Mucosa of rectum (tissue), 2 donors: ENCODE data around the gene PCYT2.
"Not testable (repeated sequence)": the region's sequence is repeated elsewhere in the genome, so short reads cannot be mapped to it uniquely, and the experiment has no call there.

Experiments
- H3K27ac ChIP-seq, 2 donors: one replicate each; pipeline ENCODE4 v1.7.0; 2013; ENCODE audit warnings: inconsistent platforms in 2 of 2, low read depth in 2 of 2, low read length in 2 of 2
- H3K27me3 ChIP-seq, 2 donors: one replicate each; pipeline ENCODE4 v1.7.0; 2013; ENCODE audit warnings: low read length in 2 of 2; ENCODE audit not compliant: control insufficient read depth in 2 of 2, insufficient read depth in 2 of 2
- H3K36me3 ChIP-seq, 2 donors: one replicate each; pipeline ENCODE4 v1.7.0; 2013; ENCODE audit warnings: low read length in 2 of 2; ENCODE audit not compliant: control insufficient read depth in 2 of 2, insufficient read depth in 2 of 2
- H3K4me1 ChIP-seq, 2 donors: one replicate each; pipeline ENCODE4 v1.7.0; 2013; ENCODE audit warnings: low read length in 2 of 2, mild to moderate bottlenecking in 1 of 2; ENCODE audit not compliant: control insufficient read depth in 2 of 2, insufficient read depth in 2 of 2
- H3K4me3 ChIP-seq, 2 donors: one replicate each; pipeline ENCODE4 v1.7.0; 2013; ENCODE audit warnings: low read length in 2 of 2
- H3K9ac ChIP-seq, 2 donors: one replicate each; pipeline ENCODE4 v1.7.0; 2013; ENCODE audit warnings: low read length in 2 of 2, low read depth in 1 of 2, mild to moderate bottlenecking in 1 of 2
- H3K9me3 ChIP-seq, 2 donors: one replicate each; pipeline ENCODE4 v1.7.0; 2013; ENCODE audit warnings: low read length in 2 of 2; ENCODE audit not compliant: control insufficient read depth in 2 of 2
- donor health status: healthy.
- donor health status: Normal muscosa, but diverticular disease.

The PCYT2 gene

DNA sequence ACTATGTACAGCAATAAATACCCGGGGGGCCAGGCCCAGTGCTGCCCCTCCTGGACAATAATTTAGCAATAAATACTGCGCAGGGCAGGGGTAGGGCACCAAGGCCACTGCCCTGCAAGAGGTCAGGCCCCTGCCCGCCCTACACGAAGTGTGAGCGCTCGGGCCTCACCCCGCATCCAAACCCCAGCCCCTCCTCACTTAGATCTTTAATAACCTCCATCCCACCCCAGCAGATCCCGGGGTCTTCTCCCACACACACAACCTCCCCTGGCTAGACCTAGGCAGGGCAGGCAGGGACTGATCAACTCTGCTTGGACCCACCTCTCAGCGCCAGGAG lies 7.1 kb upstream of the PCYT2 start:
- not testable (repeated sequence) for H3K27me3 ChIP-seq, H3K9me3 ChIP-seq
- Histone ChIP-seq H3K27ac (peak overlapping the region; percentile 90 to 95), H3K4me3 (peak overlapping the region; percentile 38 to 83), H3K36me3 (peaks cover 37 to 46% of the 10 kb centered on the region in 2 donors), H3K4me1 (peaks cover 45 to 53% of the 10 kb centered on the region in 2 donors), H3K9ac (peak overlapping the region; percentile 56)

DNA sequence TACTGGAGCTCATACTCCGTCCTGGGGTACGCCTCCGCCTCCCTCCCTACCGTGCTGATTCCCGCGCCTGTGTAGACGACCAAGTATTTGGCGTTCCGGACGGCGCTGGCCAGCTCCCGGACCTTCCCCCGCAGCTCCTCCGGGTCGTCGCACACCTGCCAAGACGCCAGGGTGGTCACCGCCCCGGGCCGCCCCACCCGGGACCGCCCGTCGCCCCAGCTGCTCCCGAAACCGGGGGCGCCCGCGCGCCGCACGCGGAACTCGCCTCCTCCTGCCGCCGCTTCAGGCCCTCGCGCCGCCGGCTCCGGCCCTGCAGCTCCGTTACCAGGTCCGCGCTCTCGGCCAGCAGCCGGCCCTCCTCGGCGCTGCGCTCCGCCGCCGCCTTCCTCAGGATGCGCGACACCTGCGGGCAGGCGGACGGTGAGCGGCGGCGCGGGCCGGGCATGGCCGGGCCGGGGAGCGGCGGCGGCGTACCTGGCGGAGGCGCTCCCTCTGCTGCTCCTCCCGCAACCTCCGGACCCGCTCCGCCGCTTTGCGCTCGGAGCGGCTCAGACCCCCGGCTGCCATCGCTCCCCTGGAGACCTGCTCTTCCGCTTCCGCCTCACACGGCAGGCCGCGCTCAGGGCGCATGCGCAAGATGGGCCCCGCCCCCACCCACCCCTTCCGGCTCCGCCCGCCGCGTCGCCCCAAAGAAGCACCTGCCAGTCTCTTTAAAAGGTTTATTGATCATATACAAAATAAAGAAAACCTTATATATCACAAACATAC lies 6.5 kb upstream of the PCYT2 start, which contains the start of gene SIRT7:
SIRT7 (minus strand) TSS at position 612 of the 768 bp plus-strand sequence; CDS start at position 567, 45 bp downstream.
- peaks cover 41 to 48% of the 10 kb centered on the region in 2 donors for H3K4me1 ChIP-seq
- H3K9ac ChIP-seq: peak within 1 kb of the TSS; percentile 73 to 87
- peak within 1 kb of the TSS; percentile 90 to 95 for H3K27ac ChIP-seq
- H3K9me3 ChIP-seq: no peaks in the 10 kb centered on the region
- H3K27me3 ChIP-seq: no peaks in the 10 kb centered on the region
- H3K36me3 ChIP-seq: peaks cover 43 to 51% of the 10 kb centered on the region in 2 donors
- peak within 1 kb of the TSS; percentile 69 to 83 for H3K4me3 ChIP-seq

DNA sequence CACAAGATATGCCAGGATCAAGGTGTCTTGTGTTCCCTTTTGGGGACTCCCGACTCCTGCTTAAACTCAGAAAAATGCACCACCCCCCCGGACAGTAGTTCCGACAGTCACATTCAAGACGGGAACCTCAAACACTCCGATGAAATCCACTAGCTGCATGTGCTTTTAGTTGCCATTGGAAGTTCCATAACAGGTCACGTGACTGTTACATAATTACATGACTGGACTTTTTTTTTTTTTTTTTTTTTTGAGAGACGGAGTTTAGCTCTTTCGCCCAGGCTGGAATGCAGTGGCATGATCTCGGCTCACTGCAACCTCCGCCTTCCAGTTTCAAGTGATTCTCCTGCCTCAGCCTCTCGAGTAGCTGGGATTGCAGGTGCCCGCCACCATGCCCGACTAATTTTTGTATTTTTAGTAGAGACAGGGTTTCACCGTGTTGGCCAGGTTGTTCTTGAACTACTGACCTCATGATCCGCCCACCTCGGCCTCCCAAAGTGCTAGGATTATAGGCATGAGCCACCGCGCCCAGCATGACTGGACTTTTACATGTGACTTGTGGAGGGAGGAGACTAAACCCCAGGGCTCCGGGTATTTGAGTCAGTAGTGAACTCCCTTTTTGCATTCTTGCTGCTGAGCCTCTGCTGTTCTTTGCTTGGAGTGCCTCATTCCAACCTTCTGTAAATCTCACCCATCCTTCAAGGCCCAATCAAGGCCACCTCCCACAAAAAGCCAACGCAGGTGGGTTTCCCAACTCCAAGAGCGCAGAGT lies 5.2 kb upstream of the PCYT2 start:
- Histone ChIP-seq H3K4me1 (peaks cover 31 to 43% of the 10 kb centered on the region in 2 donors), H3K27ac (peak overlapping the region; percentile 89 to 90), H3K27me3 (no peaks in the 10 kb centered on the region), H3K4me3 (peak overlapping the region; percentile 69 to 83), H3K36me3 (peaks cover 42 to 52% of the 10 kb centered on the region in 2 donors), H3K9me3 (no peaks in the 10 kb centered on the region), H3K9ac (peak overlapping the region; percentile 73 to 87)

DNA sequence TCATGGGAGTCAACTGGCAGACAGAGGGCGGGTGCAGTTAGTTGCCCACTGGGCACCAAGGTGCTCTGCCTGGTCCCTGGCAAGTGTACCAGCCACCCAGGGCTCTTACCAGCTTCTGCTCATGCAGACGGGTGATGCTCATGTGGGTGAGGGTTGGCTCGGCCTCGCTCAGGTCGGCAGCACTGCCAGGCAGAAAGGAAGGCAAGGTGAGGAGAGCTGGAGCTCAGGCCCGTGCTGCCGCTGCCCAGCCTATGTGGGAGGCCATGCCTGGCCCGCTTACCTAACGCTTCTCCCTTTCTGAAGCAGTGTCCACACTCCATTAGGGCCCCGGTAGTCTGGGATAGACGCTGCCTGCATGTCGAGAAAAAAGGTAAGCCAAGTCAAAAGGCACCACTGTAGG lies 4.1 kb upstream of the PCYT2 start:
- no peaks in the 10 kb centered on the region for H3K9me3 ChIP-seq
- H3K4me3 ChIP-seq: no peak overlapping the region
- H3K27me3 ChIP-seq: no peaks in the 10 kb centered on the region
- H3K27ac ChIP-seq: no peak overlapping the region
- no peak overlapping the region for H3K9ac ChIP-seq
- H3K36me3 ChIP-seq: peaks cover 40 to 46% of the 10 kb centered on the region in 2 donors
- peaks cover 34 to 43% of the 10 kb centered on the region in 2 donors for H3K4me1 ChIP-seq

DNA sequence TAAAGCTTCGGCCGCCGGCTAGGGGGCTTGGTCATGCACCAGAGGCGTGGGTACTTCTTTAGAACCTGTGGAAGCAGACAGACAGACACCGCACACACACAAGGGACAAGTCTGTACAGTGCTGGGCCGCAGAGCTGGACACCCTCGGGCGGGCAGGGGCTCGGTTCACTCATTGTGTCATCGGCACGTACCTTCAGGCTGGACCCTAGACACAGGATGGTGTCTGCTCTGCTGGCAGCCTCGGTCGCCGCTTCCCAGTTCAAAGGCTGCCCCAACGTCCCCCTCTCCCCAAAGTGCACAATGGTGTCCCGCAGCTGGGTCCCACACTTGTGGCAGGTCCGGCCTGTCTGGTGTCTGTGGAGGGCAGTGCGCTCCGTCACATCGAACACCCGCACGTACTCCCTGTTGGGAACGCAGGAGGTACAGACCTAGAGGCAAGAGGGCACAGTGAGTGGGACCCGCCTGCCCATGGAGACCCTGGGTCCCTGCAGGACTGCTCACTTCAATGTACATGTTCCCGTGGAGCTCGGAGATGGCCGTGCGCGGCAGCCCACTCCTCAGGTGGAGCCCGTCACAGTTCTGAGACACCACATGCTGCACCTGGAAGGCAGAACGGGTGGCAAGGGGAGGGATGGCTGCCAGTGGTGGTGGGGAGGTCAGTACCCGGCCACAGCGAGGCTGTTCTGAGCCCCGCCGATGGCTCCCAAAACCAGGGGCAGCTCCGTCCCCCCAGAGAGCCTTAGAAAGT lies 3.1 kb upstream of the PCYT2 start:
- H3K27me3 ChIP-seq: no peaks in the 10 kb centered on the region
- no peaks in the 10 kb centered on the region for H3K9me3 ChIP-seq
- no peak overlapping the region for H3K27ac ChIP-seq
- no peak overlapping the region for H3K9ac ChIP-seq
- H3K36me3 ChIP-seq: peaks cover 34 to 39% of the 10 kb centered on the region in 2 donors
- H3K4me3 ChIP-seq: no peak overlapping the region
- H3K4me1 ChIP-seq: peaks cover 31 to 38% of the 10 kb centered on the region in 2 donors

DNA sequence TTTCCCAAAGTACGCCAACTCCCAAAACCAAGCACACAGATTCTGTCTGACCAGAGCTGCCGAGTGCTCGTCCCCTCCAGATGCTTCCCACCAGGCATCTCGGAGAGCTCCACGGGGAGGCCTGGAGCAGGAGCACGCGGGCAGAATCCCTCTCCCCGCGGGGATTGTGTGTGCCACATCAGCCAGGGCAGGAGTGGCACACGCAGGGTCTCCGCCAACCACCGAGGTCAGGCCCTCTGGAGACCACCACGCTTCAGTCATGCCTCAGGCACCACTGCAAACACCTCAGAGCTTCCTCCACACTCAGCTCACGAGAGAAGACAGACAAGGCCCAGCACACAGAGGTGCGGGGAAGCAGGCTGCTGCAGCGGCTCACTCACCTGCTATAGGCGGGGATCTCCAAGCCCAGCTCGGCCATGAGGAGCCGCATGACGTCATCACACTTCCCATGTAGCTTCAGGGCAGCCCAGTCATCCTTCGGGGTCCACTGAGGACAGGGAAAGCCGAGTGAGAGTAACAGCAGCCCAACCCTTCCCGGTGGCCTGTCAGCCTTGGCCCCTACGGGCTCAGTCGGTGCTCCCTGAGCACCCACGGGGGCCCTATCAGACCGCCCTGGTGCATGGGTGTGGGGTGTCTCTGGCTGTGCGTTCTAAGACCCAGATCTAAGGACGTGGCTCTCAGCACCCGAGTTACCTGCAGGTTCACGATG lies 2.3 kb upstream of the PCYT2 start:
- Histone ChIP-seq H3K9me3 (no peaks in the 10 kb centered on the region), H3K4me3 (no peak overlapping the region), H3K36me3 (peaks cover 34 to 42% of the 10 kb centered on the region in 2 donors), H3K9ac (no peak overlapping the region), H3K4me1 (peaks cover 24 to 31% of the 10 kb centered on the region in 2 donors), H3K27ac (no peak overlapping the region), H3K27me3 (no peaks in the 10 kb centered on the region)

DNA sequence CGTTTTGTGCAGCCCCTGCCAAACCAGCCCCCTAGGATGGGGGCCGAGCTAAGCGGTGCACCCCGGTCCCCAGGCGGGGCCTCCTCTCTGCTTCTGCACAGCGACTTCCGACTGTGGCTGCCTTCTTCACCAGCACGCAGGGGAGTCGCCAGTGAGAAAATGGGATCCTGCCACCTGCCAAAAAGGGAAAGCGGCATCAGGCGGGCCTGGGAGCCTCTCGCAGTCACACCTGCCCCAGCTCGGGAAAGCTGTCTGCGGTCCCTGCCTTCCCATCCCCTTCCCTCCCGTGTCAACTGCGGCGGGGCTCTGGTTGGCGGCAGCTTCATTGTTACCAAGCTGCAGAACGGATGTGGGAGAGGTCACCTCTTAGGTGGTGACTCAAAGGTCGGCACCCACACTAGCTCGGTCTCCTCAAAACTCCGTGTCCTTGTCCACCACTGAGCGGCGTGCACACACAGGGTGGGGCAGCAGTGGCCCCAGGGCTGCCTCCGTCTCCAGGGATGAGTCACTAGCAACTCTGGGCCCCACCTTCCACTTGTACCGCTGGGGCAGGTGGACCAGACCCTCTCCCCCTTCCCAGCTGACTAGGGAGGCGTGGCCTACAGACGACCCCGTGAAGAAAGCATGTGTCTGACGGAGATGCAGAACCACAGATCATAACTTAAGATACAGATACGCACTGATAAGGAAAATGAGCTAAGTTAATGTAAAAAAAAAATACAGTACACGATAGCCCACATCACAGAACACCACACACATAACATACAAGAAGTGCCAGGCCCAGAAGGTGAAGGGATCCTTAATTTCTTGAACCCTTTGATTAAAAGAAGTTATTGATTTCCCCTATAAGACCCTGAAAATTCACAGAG lies 1.5 kb upstream of the PCYT2 start:
- Histone ChIP-seq H3K4me3 (no peak overlapping the region), H3K27ac (no peak overlapping the region), H3K9ac (no peak overlapping the region), H3K9me3 (no peaks in the 10 kb centered on the region), H3K27me3 (no peaks in the 10 kb centered on the region), H3K36me3 (peaks cover 34 to 48% of the 10 kb centered on the region in 2 donors), H3K4me1 (peaks cover 19 to 26% of the 10 kb centered on the region in 2 donors)

DNA sequence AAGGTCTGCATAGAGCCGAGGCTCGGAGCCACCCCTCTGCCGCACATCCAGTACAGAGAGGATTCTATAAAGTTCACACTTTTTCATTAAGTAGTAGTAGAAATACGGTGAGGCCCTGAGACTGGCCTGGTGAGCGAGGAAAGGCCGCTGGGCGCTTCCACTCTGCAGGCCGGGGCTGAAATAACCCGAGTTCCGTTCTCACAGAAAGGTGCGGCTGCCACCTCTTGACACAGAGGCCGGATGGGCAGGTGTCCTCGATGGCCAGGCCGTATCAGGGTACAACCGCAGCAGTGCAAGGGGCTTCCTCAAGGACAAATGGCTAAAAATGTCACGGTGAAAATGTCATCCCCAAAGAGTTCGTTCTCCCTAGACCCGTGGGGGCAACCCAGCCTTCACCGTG lies 770 bp upstream of the PCYT2 start:
- peak overlapping the region in 1 of 2 donors; percentile 13 for H3K27ac ChIP-seq

DNA sequence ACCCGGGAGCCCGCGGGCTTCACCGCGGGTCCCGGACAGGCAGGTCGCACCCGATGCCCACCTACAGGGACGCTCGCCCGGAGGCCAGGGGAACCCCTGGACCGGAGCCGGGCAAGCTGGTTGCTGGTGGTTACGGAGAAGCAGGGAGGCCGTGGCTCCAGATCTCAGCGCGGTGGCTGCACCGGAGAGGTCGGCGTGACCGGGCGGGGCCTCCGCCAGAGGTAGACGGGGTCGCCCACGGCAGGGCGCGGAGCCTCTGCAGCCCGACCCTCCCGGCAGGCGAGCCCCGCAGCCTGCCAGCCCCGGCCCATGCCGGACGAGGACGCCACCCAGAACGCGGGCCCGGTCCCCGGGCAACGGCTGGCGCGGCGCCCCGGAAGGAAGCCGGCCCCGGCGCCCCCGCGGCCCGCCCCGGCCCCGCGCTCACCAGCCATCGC lies 341 bp downstream of the PCYT2 start:
- Histone ChIP-seq H3K27ac (peak overlapping the region; percentile 58 to 77), H3K9me3 (no peaks in the 10 kb centered on the region), H3K4me1 (peaks cover 10 to 12% of the 10 kb centered on the region in 2 donors), H3K36me3 (peaks cover 41 to 53% of the 10 kb centered on the region in 2 donors), H3K9ac (peak overlapping the region; percentile 61 to 76), H3K27me3 (no peaks in the 10 kb centered on the region), H3K4me3 (peak overlapping the region; percentile 76 to 79)

More for the DNA sequence above, 770 bp upstream of the PCYT2 start:
- H3K4me1 ChIP-seq: peaks cover 15 to 21% of the 10 kb centered on the region in 2 donors
- peaks cover 35 to 53% of the 10 kb centered on the region in 2 donors for H3K36me3 ChIP-seq
- H3K27me3 ChIP-seq: no peaks in the 10 kb centered on the region
- no peak overlapping the region for H3K4me3 ChIP-seq
- no peaks in the 10 kb centered on the region for H3K9me3 ChIP-seq
- no peak overlapping the region for H3K9ac ChIP-seq
